Heart left ventricle (tissue), 16 donors: Measurements from ENCODE around the gene CLCN1. TPM values are rescaled to one million over a fixed set of nuclear protein-coding genes. Genes with fewer than 3 reads are reported as not detected.
A peak's percentile ranks its signal among the peaks of the same experiment; 100 is the strongest.
"Not testable (repeated sequence)": the region's sequence is repeated elsewhere in the genome, so short reads cannot be mapped to it uniquely, and the experiment has no call there.

Source experiments
- ATAC-seq, 4 donors: fragments of 200-7000 bp; cut with Tn5 transposase; one replicate each; pipeline ENCODE4 v1.9.1; 2020 to 2022; ENCODE audit warnings: moderate library complexity in 4 of 4, mild to moderate bottlenecking in 3 of 4, moderate number of reproducible peaks in 1 of 4
- DNase-seq, 5 donors: peaks; one replicate each; pipeline ENCODE4 v3.0.0-alpha.2; 2020
- H3K27ac ChIP-seq, 12 donors: fragments of 200-600 bp; sonication (generic) in 4 of 12; one replicate each; pipeline versions ENCODE4 v1.5.0 to v1.8.0; 2016 to 2022; ENCODE audit warnings: mild to moderate bottlenecking in 2 of 12
- H3K27me3 ChIP-seq, 9 donors: fragments of 200-600 bp; sonication (generic) in 2 of 9; one replicate each; pipeline versions ENCODE4 v1.5.1 to v1.8.0; 2016 to 2022; ENCODE audit warnings: mild to moderate bottlenecking in 3 of 9
- H3K36me3 ChIP-seq, 9 donors: fragments of 200-600 bp; sonication (generic) in 2 of 9; one replicate each; pipeline versions ENCODE4 v1.5.0 to v1.8.0; 2018 to 2022; ENCODE audit warnings: mild to moderate bottlenecking in 2 of 9
- H3K4me1 ChIP-seq, 12 donors: fragments of 200-600 bp; sonication (generic) in 4 of 12; one replicate each; pipeline versions ENCODE4 v1.5.0 to v1.8.0; 2016 to 2022; ENCODE audit warnings: mild to moderate bottlenecking in 3 of 12
- H3K4me3 ChIP-seq, 12 donors: fragments of 200-600 bp; sonication (generic) in 4 of 12; one replicate each; pipeline versions ENCODE4 v1.5.0 to v1.8.0; 2017 to 2022; ENCODE audit warnings: mild to moderate bottlenecking in 9 of 12, moderate library complexity in 4 of 12
- H3K9me3 ChIP-seq, 12 donors: fragments of 200-600 bp; sonication (generic) in 4 of 12; one replicate each; pipeline versions ENCODE4 v1.5.0 to v1.8.0; 2016 to 2022; ENCODE audit warnings: mild to moderate bottlenecking in 1 of 12
- POLR2A ChIP-seq, 2 donors: fragments of 450-650 bp; IDR thresholded peaks; one replicate each; pipeline ENCODE4 v1.6.1; 2017; ENCODE audit warnings: antibody characterized with exemption in 2 of 2, mild to moderate bottlenecking in 2 of 2, moderate library complexity in 2 of 2
- WGBS, 4 donors: extraction: QIAGEN DNeasy Blood & Tissue Kit in 2 of 4; methylation state at CpG; one replicate each; pipeline versions ENCODE4 v1.1.5 to v1.1.7; 2013 to 2018; 5-methylcytosine and 5-hydroxymethylcytosine counted together
- intact Hi-C, 10 donors: fragments of 100-400 bp; cut with DNase I; formaldehyde crosslinking; loops; one replicate each; pipeline versions ENCODE4 v1.11.1 to v1.14.2; 2022
- polyA plus RNA-seq, 2 donors: library from polyadenylated mRNA; stranded (reverse); fragments of 200-250 nt; gene quantifications; one replicate each; pipeline ENCODE4 v1.2.3, GENCODE V29; 2013
- total RNA-seq, 9 donors: library from RNA; depleted of rRNA in 2 of 9; stranded (reverse); fragments of >200 nt in 2 of 9; fragmentation: NEBNext Ultra II Directional in 3 of 9; extraction: Animal tissue kit (Norgen Biotek cat#: 25700) in 3 of 9; gene quantifications; one replicate each; pipeline versions ENCODE4 v1.1.0 to v1.2.4, GENCODE V29; 2016 to 2023
- TF ChIP-seq, protein P1 (sequence below), 12 donors: fragments of 200-600 bp; sonication (generic) in 4 of 12; IDR thresholded peaks; one replicate each; pipeline versions ENCODE4 v1.5.0 to v1.8.0; 2018 to 2022; ENCODE audit warnings: antibody characterized with exemption in 12 of 12, mild to moderate bottlenecking in 5 of 12
- donor health status: ischemic (EF 13 %, LVEDD 7.1; RV severe dilation, severe dysfunction).
- donor health status: healthy with polysubstance abuse.
- donor health status: DM: no; HTN: yes; CAD: no.
- donor health status: DM: no; HTN: no; CAD: no.
- donor health status: ischemic (EF 25% LVEDD 6.9; RV normal size, moderate dysfunction).
- donor health status: ischemic (EF 25% LVEDD 5.7; RV mildly dilated, moderate dysfunction).
- donor health status: healthy.
- donor health status: DM: yes; HTN: yes; CAD: no.
- donor health status: ischemic (EF 35%, LVEDD 5.7; RV mildly dilated, moderate dysfunction).
- donor health status: nonischemic (EF 11% LVEDD 7.7; RV severe dilation, severe dysfunction).
- donor health status: DM: yes; HTN: yes; CAD: no.
- donor health status: PGD.
- donor health status: ischemic (EF 29% LVEDD 5.4; RV normal size, mild dysfunction).
- donor health status: nonischemic (EF 23%, LVEDD 6.1; RV moderate dilation, normal function).

Gene CLCN1
- total and polyA plus RNA-seq, 11 donors = 0.03 to 1.4 TPM; not detected in 9

DNA sequence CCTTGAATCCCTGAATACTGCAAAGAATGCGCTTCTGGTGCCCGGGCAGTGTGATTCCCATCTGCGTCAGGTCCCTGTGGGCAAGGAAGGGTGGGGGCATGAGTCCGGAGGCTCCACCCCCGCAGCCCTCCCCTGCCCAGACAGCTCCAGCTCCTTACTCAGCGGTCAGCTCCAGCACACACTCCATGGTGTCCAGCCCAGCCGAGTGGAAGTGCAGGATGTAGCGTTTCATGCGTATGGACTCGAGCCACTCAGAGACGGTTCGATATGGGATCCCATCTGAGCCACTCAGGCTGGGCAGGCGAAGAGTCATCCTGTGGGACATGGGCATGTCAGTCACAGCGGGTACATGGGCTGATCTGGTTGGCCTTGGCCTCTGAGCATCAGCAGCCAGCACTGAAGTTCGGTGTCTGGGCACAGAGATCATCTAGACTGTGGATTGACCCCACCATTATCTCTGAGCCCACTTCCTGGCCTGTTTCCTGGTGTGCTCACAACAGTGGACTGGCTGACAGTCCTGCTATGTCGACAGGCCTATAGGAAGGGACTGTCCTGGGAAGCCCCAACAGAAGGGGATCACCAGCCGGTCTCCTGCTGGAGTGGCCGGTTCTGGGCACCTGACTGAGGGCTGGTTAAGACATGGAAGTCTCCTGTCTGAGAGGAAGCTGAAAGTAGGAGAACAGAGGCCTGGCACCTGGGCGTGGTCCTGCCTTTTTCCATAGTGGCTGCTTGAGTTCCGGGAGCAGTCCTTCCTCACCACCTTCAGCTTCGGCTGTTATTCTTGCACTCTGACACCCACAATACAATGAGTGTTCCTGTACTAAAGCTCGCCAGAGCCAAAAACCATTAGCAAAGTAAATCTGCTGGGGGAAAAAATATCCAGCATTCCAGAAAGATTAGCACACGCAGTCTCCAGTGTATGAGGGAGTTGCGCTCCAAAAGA lies 75.8 kb downstream of the CLCN1 start:
- peak; percentile 42 to 83 (median 74) for ATAC-seq
- peak overlapping the region in 4 of 12 donors; percentile 2 to 25 (median 18) for H3K4me3 ChIP-seq

DNA sequence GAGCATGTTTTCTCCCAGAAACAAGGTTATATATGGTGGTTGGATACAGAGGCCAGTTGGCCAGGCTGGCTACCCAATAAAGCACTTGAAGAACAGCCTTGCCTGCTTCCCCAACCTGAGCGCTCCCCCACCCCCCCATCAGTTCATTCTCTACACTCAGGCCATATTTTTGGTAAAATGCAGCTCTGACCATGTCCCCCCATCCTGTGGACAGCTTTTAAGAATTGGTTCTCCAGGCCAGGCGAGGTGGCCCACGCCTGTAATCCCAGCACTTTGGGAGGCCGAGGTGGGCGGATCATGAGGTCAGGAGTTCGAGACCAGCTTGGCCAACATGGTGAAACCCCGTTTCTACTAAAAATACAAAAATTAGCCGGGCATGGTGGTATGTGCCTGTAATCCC lies 76.5 kb downstream of the CLCN1 start:
- H3K27me3 ChIP-seq, DNase-seq, ATAC-seq, H3K9me3 ChIP-seq, intact Hi-C loops, H3K4me3 ChIP-seq: not testable (repeated sequence)
- H3K27ac ChIP-seq = peak overlapping the region in 11 of 12 donors; percentile 72 to 99 (median 85)
- WGBS, 4 donors = 80 to 85% (median 82%) methylated on average over 8 of the region's 8 CpGs
- peaks cover 0 to 53% (median 38%) of the 10 kb centered on the region in 9 donors for H3K36me3 ChIP-seq
- H3K4me1 ChIP-seq = peaks cover 2 to 84% (median 48%) of the 10 kb centered on the region in 12 donors

More for the DNA sequence above, 75.8 kb downstream of the CLCN1 start:
- H3K9me3 ChIP-seq = no peaks in the 10 kb centered on the region
- peak overlapping the region; percentile 68 to 99 (median 84) for H3K27ac ChIP-seq
- peaks cover 2 to 91% (median 50%) of the 10 kb centered on the region in 12 donors for H3K4me1 ChIP-seq
- peak; percentile 64 to 81 (median 77) for DNase-seq
- peaks cover 0 to 60% (median 45%) of the 10 kb centered on the region in 9 donors for H3K36me3 ChIP-seq
- TF ChIP-seq, protein P1, sequence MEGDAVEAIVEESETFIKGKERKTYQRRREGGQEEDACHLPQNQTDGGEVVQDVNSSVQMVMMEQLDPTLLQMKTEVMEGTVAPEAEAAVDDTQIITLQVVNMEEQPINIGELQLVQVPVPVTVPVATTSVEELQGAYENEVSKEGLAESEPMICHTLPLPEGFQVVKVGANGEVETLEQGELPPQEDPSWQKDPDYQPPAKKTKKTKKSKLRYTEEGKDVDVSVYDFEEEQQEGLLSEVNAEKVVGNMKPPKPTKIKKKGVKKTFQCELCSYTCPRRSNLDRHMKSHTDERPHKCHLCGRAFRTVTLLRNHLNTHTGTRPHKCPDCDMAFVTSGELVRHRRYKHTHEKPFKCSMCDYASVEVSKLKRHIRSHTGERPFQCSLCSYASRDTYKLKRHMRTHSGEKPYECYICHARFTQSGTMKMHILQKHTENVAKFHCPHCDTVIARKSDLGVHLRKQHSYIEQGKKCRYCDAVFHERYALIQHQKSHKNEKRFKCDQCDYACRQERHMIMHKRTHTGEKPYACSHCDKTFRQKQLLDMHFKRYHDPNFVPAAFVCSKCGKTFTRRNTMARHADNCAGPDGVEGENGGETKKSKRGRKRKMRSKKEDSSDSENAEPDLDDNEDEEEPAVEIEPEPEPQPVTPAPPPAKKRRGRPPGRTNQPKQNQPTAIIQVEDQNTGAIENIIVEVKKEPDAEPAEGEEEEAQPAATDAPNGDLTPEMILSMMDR (IDR thresholded peaks at IDR 0.05) = no peak
- peak in 1 of 2 donors; percentile 20 for TF ChIP-seq POLR2A (IDR thresholded peaks at IDR 0.05)
- no peaks in the 10 kb centered on the region for H3K27me3 ChIP-seq
- 39 to 54% (median 45%) methylated on average over 21 to 24 of the region's 24 CpGs for WGBS, 4 donors
- intact Hi-C loops = loop anchor here in 1 of 10 donors (2.0 kb wide), 1 partner anchor 15 kb away; no protein-coding TSS in a partner anchor

DNA sequence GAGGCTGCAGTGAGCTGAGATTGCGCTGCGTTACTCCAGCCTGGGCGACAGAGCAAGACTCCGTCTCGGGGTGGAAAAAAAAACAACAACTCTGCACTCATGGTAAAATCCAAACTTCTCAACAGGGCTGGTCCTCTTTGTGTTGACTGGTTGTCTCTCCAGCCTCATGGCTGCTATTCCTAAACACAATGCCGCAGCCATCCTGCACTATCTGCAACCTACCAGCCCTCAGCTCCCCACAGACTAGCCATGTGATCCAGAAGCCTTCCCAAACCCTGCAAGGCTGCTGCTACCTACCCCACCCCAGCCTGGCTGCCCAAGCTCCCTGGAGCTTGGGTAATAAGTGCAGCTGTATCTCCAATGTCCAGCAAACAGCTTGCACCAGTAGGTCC lies 77.0 kb downstream of the CLCN1 start:
- 84 to 93% (median 90%) methylated on average over 6 of the region's 6 CpGs for WGBS, 4 donors
- H3K36me3 ChIP-seq = peaks cover 0 to 49% (median 34%) of the 10 kb centered on the region in 9 donors
- TF ChIP-seq, protein P1 (IDR thresholded peaks at IDR 0.05) = no peak
- TF ChIP-seq POLR2A (IDR thresholded peaks at IDR 0.05) = no peak
- H3K4me3 ChIP-seq = no peak overlapping the region
- ATAC-seq (no peak), DNase-seq (no peak)
- peaks cover 2 to 81% (median 48%) of the 10 kb centered on the region in 12 donors for H3K4me1 ChIP-seq
- intact Hi-C loops = no loop called here
- no peaks in the 10 kb centered on the region for H3K27me3 ChIP-seq
- H3K9me3 ChIP-seq = no peaks in the 10 kb centered on the region
- peak overlapping the region in 11 of 12 donors; percentile 72 to 99 (median 85) for H3K27ac ChIP-seq

DNA sequence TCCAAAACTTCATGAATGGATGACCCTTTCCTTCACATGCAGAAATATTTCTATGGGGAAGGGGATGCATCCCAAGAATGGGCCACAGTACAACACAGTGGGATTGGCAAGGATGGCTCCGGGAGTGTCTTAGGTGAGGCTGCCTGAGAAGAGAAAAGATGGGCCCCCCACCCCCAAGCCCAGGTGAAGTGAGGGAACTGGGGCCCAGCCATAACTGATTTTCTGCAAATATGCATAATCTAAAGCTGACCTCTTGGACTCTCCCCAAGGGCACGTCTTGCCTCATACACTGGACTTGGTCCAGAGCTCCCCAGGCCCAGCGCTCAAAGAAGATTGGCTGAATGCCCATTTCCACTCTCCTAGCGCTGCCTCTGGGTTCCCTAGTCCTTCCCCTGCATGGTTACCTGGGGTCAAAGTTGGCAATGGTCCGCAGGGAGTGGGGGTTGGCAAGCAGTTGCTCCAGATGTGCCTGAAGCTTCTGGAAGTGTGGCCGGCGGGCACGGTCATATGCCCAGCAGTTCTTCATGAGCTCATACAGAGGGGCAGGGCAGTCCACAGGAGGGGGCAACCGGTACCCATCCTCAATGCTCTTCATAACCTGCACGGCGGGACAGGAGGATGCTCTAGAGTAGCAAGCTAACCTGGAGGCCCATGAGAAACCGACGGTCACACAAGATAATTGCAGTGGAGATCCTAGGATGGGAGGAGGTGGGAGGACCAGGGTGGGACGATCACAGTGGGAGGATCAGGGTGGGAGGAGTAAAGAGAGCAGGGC lies 77.5 kb downstream of the CLCN1 start:
- intact Hi-C loops = no loop called here
- ATAC-seq (no peak), DNase-seq (peak in 2 of 5 donors; percentile 19 to 37)
- peaks cover 0 to 43% (median 28%) of the 10 kb centered on the region in 9 donors for H3K36me3 ChIP-seq
- peaks cover 2 to 76% (median 48%) of the 10 kb centered on the region in 12 donors for H3K4me1 ChIP-seq
- H3K27ac ChIP-seq = peak overlapping the region in 2 of 12 donors; percentile 81 to 94
- TF ChIP-seq, protein P1 (IDR thresholded peaks at IDR 0.05) = no peak
- no peak for TF ChIP-seq POLR2A (IDR thresholded peaks at IDR 0.05)
- H3K4me3 ChIP-seq = no peak overlapping the region
- H3K27me3 ChIP-seq = no peaks in the 10 kb centered on the region
- H3K9me3 ChIP-seq = no peaks in the 10 kb centered on the region
- 77 to 81% (median 79%) methylated on average over 13 to 14 of the region's 14 CpGs for WGBS, 4 donors
